Progenitor cell of endocrine pancreas (in vitro differentiated cells): Measurements from ENCODE around the gene G3BP2. TPM values are rescaled to one million over a fixed set of nuclear protein-coding genes. Genes with fewer than 3 reads are reported as not detected.
"Not testable (repeated sequence)": the region's sequence is repeated elsewhere in the genome, so short reads cannot be mapped to it uniquely, and the experiment has no call there.

Experiments
- DNase-seq: peaks from one replicate; pipeline ENCODE4 v3.0.0; 2021; ENCODE audit warnings: low spot score; ENCODE audit not compliant: unreplicated experiment
- H3K27ac Mint-ChIP-seq: 2 replicates; pipeline ENCODE4 v1.8.0; 2021; ENCODE audit warnings: mild to moderate bottlenecking, moderate library complexity, mixed read lengths
- H3K27me3 Mint-ChIP-seq: 2 replicates; pipeline ENCODE4 v1.8.0; 2021; ENCODE audit warnings: mixed read lengths
- H3K36me3 Mint-ChIP-seq: 2 replicates; pipeline ENCODE4 v1.8.0; 2022; ENCODE audit warnings: mixed read lengths; ENCODE audit not compliant: insufficient read depth
- H3K4me1 Mint-ChIP-seq: 2 replicates; pipeline ENCODE4 v1.8.0; 2021; ENCODE audit warnings: low read depth, mixed read lengths
- H3K4me3 Mint-ChIP-seq: 2 replicates; pipeline ENCODE4 v1.8.0; 2021; ENCODE audit warnings: low read depth, mild to moderate bottlenecking, moderate library complexity, mixed read lengths
- H3K9me3 Mint-ChIP-seq: 2 replicates; pipeline ENCODE4 v1.8.0; 2021; ENCODE audit warnings: low read depth, mixed read lengths
- CTCF ChIP-seq: fragments of 200-600 bp; sonication (generic); IDR thresholded peaks from one replicate; pipeline ENCODE4 v1.5.0; 2021; ENCODE audit warnings: antibody characterized with exemption, mild to moderate bottlenecking; ENCODE audit not compliant: unreplicated experiment
- long read RNA-seq: library from polyadenylated mRNA; unstranded; transcript quantifications from one replicate; pipeline ENCODE4 v2.0.0, GENCODE V29; 2020
- total RNA-seq: library from RNA; stranded (reverse); gene quantifications from 2 replicates; pipeline ENCODE4 v1.2.1, GENCODE V29; 2021

G3BP2 gene
- total RNA-seq, result 157 and 168 TPM in 2 replicates
- long read RNA-seq, full-length matches to known transcripts, result 226 of 360 reads
- long read RNA-seq, partial matches to known transcripts, result 26 of 360 reads
- long read RNA-seq, other reads (novel, unspliced or antisense), result 108 of 360 reads

- H3K27me3 Mint-ChIP-seq, result no peaks in the 10 kb centered on the region
- DNase-seq, result peak; percentile 92
- peak within 1 kb of the TSS; percentile 99 for H3K4me3 Mint-ChIP-seq
- H3K27ac Mint-ChIP-seq, result peak within 1 kb of the TSS; percentile 100
- no peaks in the 10 kb centered on the region for H3K9me3 Mint-ChIP-seq
- no peaks in the 10 kb centered on the region for H3K36me3 Mint-ChIP-seq
- TF ChIP-seq CTCF, result no peak
- peaks cover 30% of the 10 kb centered on the region for H3K4me1 Mint-ChIP-seq
These were observed at the start of gene G3BP2 for GRCh38 chr4:75673027-75673958. TSS of gene G3BP2 (minus strand) at chr4:75673411. CDS start at chr4:75662025, 11,386 bp downstream.

- no peaks in the 10 kb centered on the region for H3K27me3 Mint-ChIP-seq
- H3K4me1 Mint-ChIP-seq, result peaks cover 29% of the 10 kb centered on the region
- no peak overlapping the region for H3K27ac Mint-ChIP-seq
- H3K36me3 Mint-ChIP-seq, result peaks cover 7% of the 10 kb centered on the region
- no peak for DNase-seq
- H3K4me3 Mint-ChIP-seq, result no peak overlapping the region
- no peaks in the 10 kb centered on the region for H3K9me3 Mint-ChIP-seq
- TF ChIP-seq CTCF, result no peak
These were observed 49.2 kb upstream of the G3BP2 start for GRCh38 chr4:75722417-75722816.

GRCh38 chr4:75718529-75718928 lies 45.3 kb upstream of the G3BP2 start:
- Mint-ChIP-seq H3K4me3 (no peak overlapping the region), H3K27me3 (no peaks in the 10 kb centered on the region), H3K36me3 (peaks cover 9% of the 10 kb centered on the region), H3K4me1 (peaks cover 25% of the 10 kb centered on the region), H3K27ac (peak overlapping the region; percentile 39), H3K9me3 (no peaks in the 10 kb centered on the region)
- no peak for DNase-seq
- no peak for TF ChIP-seq CTCF

GRCh38 chr4:75717408-75717807 lies 44.2 kb upstream of the G3BP2 start:
- Mint-ChIP-seq H3K9me3 (no peaks in the 10 kb centered on the region), H3K27ac (peak overlapping the region; percentile 49), H3K36me3 (peaks cover 9% of the 10 kb centered on the region), H3K4me3 (no peak overlapping the region), H3K27me3 (no peaks in the 10 kb centered on the region), H3K4me1 (peaks cover 17% of the 10 kb centered on the region)
- TF ChIP-seq CTCF, result no peak
- DNase-seq, result no peak

GRCh38 chr4:75716054-75716453 lies 42.8 kb upstream of the G3BP2 start:
- not testable (repeated sequence) for DNase-seq, H3K36me3 Mint-ChIP-seq, H3K4me3 Mint-ChIP-seq, H3K27me3 Mint-ChIP-seq, H3K9me3 Mint-ChIP-seq
- Mint-ChIP-seq H3K4me1 (peaks cover 14% of the 10 kb centered on the region), H3K27ac (peak overlapping the region; percentile 40)
